RWPE2 (cell line): Measurements from ENCODE around the gene KIRREL3.

Source experiments
- ATAC-seq: fragments of 200-7000 bp; cut with Tn5 transposase; 3 replicates; pipeline ENCODE4 v1.9.1; 2021; ENCODE audit warnings: low read depth
- DNase-seq: peaks from one replicate; pipeline ENCODE4 v3.0.0-alpha.2; 2020; ENCODE audit warnings: low spot score
- H3K27ac ChIP-seq: fragments of 450-650 bp; 2 replicates; pipeline ENCODE4 v1.5.1; 2017; ENCODE audit warnings: mild to moderate bottlenecking; ENCODE audit not compliant: poor library complexity, severe bottlenecking
- H3K27me3 ChIP-seq: fragments of 250-450 bp; sonication (Bioruptor Pico); 2 replicates; pipeline ENCODE4 v1.5.1; 2021; ENCODE audit warnings: mild to moderate bottlenecking, moderate library complexity; ENCODE audit not compliant: insufficient read depth, poor library complexity, severe bottlenecking
- H3K36me3 ChIP-seq: fragments of 250-450 bp; sonication (Bioruptor Pico); 2 replicates; pipeline ENCODE4 v1.5.1; 2020; ENCODE audit warnings: low read depth, mild to moderate bottlenecking, moderate library complexity
- H3K4me1 ChIP-seq: fragments of 250-450 bp; sonication (Bioruptor Pico); 2 replicates; pipeline ENCODE4 v1.5.1; 2021; ENCODE audit warnings: mild to moderate bottlenecking, moderate library complexity; ENCODE audit not compliant: insufficient read depth, poor library complexity, severe bottlenecking
- H3K4me3 ChIP-seq: fragments of 250-450 bp; sonication (Bioruptor Pico); 2 replicates; pipeline ENCODE4 v1.5.1; 2021; ENCODE audit warnings: mild to moderate bottlenecking, moderate library complexity; ENCODE audit not compliant: severe bottlenecking
- H3K9me3 ChIP-seq: fragments of 250-450 bp; sonication (Bioruptor Pico); 2 replicates; pipeline ENCODE4 v1.5.1; 2021; ENCODE audit warnings: mild to moderate bottlenecking, moderate library complexity; ENCODE audit not compliant: severe bottlenecking
- CTCF ChIP-seq: fragments of 450-650 bp; IDR thresholded peaks from one replicate; pipeline ENCODE4 v1.5.1; 2017; ENCODE audit warnings: mild to moderate bottlenecking, moderate library complexity; ENCODE audit not compliant: poor library complexity, severe bottlenecking

Gene KIRREL3

GRCh38 chr11:126915430-126915829 lies 85.1 kb downstream of the KIRREL3 start:
- ATAC-seq = no peak
- TF ChIP-seq CTCF = no peak
- Histone ChIP-seq H3K9me3 (no peaks in the 10 kb centered on the region), H3K27ac (no peak overlapping the region), H3K27me3 (no peaks in the 10 kb centered on the region), H3K4me3 (no peak overlapping the region), H3K36me3 (no peaks in the 10 kb centered on the region), H3K4me1 (no peaks in the 10 kb centered on the region)
- DNase-seq = no peak

- Histone ChIP-seq H3K27ac (no peak overlapping the region), H3K4me3 (no peak overlapping the region), H3K27me3 (no peaks in the 10 kb centered on the region), H3K4me1 (no peaks in the 10 kb centered on the region), H3K9me3 (no peaks in the 10 kb centered on the region), H3K36me3 (no peaks in the 10 kb centered on the region)
- no peak for DNase-seq
- ATAC-seq = no peak
- TF ChIP-seq CTCF = no peak
Observed at GRCh38 chr11:126914941-126915340, 85.6 kb downstream of the KIRREL3 start.

GRCh38 chr11:126914166-126914565 lies 86.4 kb downstream of the KIRREL3 start:
- ATAC-seq = no peak
- Histone ChIP-seq H3K9me3 (no peaks in the 10 kb centered on the region), H3K27ac (no peak overlapping the region), H3K4me3 (no peak overlapping the region), H3K36me3 (no peaks in the 10 kb centered on the region), H3K27me3 (no peaks in the 10 kb centered on the region), H3K4me1 (no peaks in the 10 kb centered on the region)
- TF ChIP-seq CTCF = no peak
- DNase-seq = no peak

GRCh38 chr11:126904520-126904919 lies 96.0 kb downstream of the KIRREL3 start:
- no peak for ATAC-seq
- Histone ChIP-seq H3K36me3 (no peaks in the 10 kb centered on the region), H3K27me3 (peaks cover 5% of the 10 kb centered on the region)

More at GRCh38 chr11:126904520-126904919, 96.0 kb downstream of the KIRREL3 start:
- no peak overlapping the region for H3K4me3 ChIP-seq
- DNase-seq = no peak
- TF ChIP-seq CTCF = no peak
- H3K27ac ChIP-seq = no peak overlapping the region
- H3K9me3 ChIP-seq = no peaks in the 10 kb centered on the region
- no peaks in the 10 kb centered on the region for H3K4me1 ChIP-seq
